Keratinocyte (primary cell): ENCODE results near the gene SP140.

ENCODE experiments used
- EZH2 ChIP-seq: IDR thresholded peaks from one replicate; pipeline ENCODE4 v1.6.1; 2012; ENCODE audit warnings: inconsistent platforms, mild to moderate bottlenecking, low read length, moderate library complexity
- TF ChIP-seq, protein P1 (sequence below), 3 experiments: IDR thresholded peaks in 1 of 3; conservative IDR thresholded peaks in 1 of 3; optimal IDR thresholded peaks in 1 of 3; 2 replicates in 2 of 3; 3 replicates in 1 of 3; pipeline versions ENCODE3 to v1.5.1; 2011; ENCODE audit warnings: low read length in 3 of 3, mild to moderate bottlenecking in 3 of 3, moderate library complexity in 2 of 3, control low read depth in 1 of 3, inconsistent platforms in 1 of 3; ENCODE audit not compliant: insufficient read depth in 2 of 3; ENCODE audit errors: extremely low read depth in 1 of 3

DNA sequence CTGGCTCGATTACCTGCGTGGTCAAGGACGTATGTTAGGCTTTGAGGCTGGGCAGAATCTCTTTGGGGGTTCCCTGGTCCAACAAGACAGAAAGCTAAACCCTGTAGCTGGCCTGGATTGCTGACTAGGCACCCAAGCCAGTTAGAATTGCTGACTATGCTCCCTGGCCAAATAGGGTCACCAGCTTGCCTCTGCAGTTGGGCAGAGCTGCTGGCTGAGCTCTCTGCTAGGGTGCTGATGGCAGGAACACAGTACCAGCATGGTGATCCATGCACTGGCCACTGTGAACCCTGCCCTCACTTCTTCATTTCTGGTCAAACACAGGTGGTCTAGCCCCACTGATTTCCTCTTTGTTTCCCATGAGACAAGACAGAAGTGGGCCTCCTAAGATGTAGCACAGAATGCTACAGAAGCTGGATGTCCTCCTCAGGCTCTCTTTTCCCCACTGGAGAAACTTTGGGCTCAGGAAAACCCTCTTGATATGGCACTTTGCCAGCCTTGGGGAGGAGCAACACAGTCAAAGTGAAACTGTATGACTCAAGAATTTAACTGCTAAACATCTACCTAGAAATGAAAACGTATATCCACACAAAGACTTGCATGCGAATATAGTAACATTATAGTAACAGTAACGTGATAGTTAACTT is 122.2 kb downstream of the SP140 start:
- TF ChIP-seq, protein P1, sequence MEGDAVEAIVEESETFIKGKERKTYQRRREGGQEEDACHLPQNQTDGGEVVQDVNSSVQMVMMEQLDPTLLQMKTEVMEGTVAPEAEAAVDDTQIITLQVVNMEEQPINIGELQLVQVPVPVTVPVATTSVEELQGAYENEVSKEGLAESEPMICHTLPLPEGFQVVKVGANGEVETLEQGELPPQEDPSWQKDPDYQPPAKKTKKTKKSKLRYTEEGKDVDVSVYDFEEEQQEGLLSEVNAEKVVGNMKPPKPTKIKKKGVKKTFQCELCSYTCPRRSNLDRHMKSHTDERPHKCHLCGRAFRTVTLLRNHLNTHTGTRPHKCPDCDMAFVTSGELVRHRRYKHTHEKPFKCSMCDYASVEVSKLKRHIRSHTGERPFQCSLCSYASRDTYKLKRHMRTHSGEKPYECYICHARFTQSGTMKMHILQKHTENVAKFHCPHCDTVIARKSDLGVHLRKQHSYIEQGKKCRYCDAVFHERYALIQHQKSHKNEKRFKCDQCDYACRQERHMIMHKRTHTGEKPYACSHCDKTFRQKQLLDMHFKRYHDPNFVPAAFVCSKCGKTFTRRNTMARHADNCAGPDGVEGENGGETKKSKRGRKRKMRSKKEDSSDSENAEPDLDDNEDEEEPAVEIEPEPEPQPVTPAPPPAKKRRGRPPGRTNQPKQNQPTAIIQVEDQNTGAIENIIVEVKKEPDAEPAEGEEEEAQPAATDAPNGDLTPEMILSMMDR (optimal IDR thresholded peaks at IDR 0.05 in 1 of 3, IDR thresholded peaks at IDR 0.05 in 1 of 3, conservative IDR thresholded peaks at IDR 0.05 in 1 of 3; ENCODE audit: extremely low read depth in 1 of 3, insufficient read depth in 2 of 3, low read length in 3 of 3): no peak
- TF ChIP-seq EZH2: no peak
